Keratinocyte (primary cell): ENCODE results near the gene TELO2. TPM values are rescaled to one million over a fixed set of nuclear protein-coding genes. Genes with fewer than 3 reads are reported as not detected.

ENCODE experiments used
- DNase-seq: peaks from one replicate; pipeline ENCODE4 v3.0.0-alpha.2; 2011; ENCODE audit warnings: low read depth, missing footprints, low spot score
- FAIRE-seq: peaks from 2 replicates; lab custom pipeline; 2011; peaks lifted over from hg19 to GRCh38; lab: Jason Lieb, UNC
- H2AFZ ChIP-seq: 2 replicates; pipeline ENCODE4 v1.6.0; 2012; ENCODE audit warnings: low read length, control low read depth, inconsistent platforms; ENCODE audit not compliant: control insufficient read depth
- H3K27ac ChIP-seq: 2 replicates; pipeline ENCODE4 v1.5.1; 2011; ENCODE audit warnings: low read length; ENCODE audit not compliant: control insufficient read depth, insufficient read depth
- H3K27me3 ChIP-seq: 3 replicates; pipeline ENCODE4 v1.6.0; 2011; ENCODE audit warnings: low read length; ENCODE audit not compliant: control insufficient read depth, insufficient read depth; ENCODE audit errors: extremely low read depth
- H3K36me3 ChIP-seq, 2 experiments: 2 replicates in 1 of 2; 3 replicates in 1 of 2; pipeline ENCODE4 v1.5.1; 2011; ENCODE audit warnings: low read length in 2 of 2, mild to moderate bottlenecking in 1 of 2; ENCODE audit not compliant: control insufficient read depth in 2 of 2, insufficient read depth in 2 of 2; ENCODE audit errors: extremely low read depth in 1 of 2
- H3K4me1 ChIP-seq: 3 replicates; pipeline ENCODE4 v1.5.1; 2011; ENCODE audit warnings: low read length; ENCODE audit not compliant: control insufficient read depth, insufficient read depth; ENCODE audit errors: extremely low read depth
- H3K4me2 ChIP-seq: 3 replicates; pipeline ENCODE4 v1.6.0; 2011; ENCODE audit warnings: low read depth, low read length; ENCODE audit not compliant: control insufficient read depth, insufficient read depth; ENCODE audit errors: extremely low read depth
- H3K4me3 ChIP-seq, 3 experiments: fragments of 200-600 bp in 1 of 3; sonication (generic) in 1 of 3; 2 replicates in 2 of 3; 3 replicates in 1 of 3; pipeline ENCODE4 v1.5.1; 2011 to 2016; ENCODE audit warnings: low read length in 3 of 3, mild to moderate bottlenecking in 3 of 3, control low read depth in 2 of 3, inconsistent platforms in 1 of 3, low read depth in 1 of 3, mixed read lengths in 1 of 3, mixed run types in 1 of 3, moderate library complexity in 1 of 3; ENCODE audit not compliant: control insufficient read depth in 2 of 3, insufficient read depth in 2 of 3; ENCODE audit errors: extremely low read depth in 1 of 3
- H3K79me2 ChIP-seq: 2 replicates; pipeline ENCODE4 v1.6.0; 2012; ENCODE audit warnings: low read length; ENCODE audit not compliant: control insufficient read depth, insufficient read depth
- H3K9ac ChIP-seq: 3 replicates; pipeline ENCODE4 v1.6.0; 2011; ENCODE audit warnings: low read length; ENCODE audit not compliant: control insufficient read depth, insufficient read depth; ENCODE audit errors: extremely low read depth
- H3K9me1 ChIP-seq: 3 replicates; pipeline ENCODE4 v1.6.0; 2011; ENCODE audit warnings: low read length; ENCODE audit not compliant: control insufficient read depth, insufficient read depth; ENCODE audit errors: extremely low read depth
- H3K9me3 ChIP-seq: 2 replicates; pipeline ENCODE4 v1.5.1; 2012; ENCODE audit warnings: low read depth, low read length; ENCODE audit not compliant: control insufficient read depth
- H4K20me1 ChIP-seq: 3 replicates; pipeline ENCODE4 v1.6.0; 2011; ENCODE audit warnings: low read length; ENCODE audit not compliant: control insufficient read depth, insufficient read depth; ENCODE audit errors: extremely low read depth
- CTCF ChIP-seq, 3 experiments: IDR thresholded peaks in 1 of 3; conservative IDR thresholded peaks in 1 of 3; optimal IDR thresholded peaks in 1 of 3; 2 replicates in 2 of 3; 3 replicates in 1 of 3; pipeline versions ENCODE3 to v1.5.1; 2011; ENCODE audit warnings: low read length in 3 of 3, mild to moderate bottlenecking in 3 of 3, moderate library complexity in 2 of 3, control low read depth in 1 of 3, inconsistent platforms in 1 of 3; ENCODE audit not compliant: insufficient read depth in 2 of 3; ENCODE audit errors: extremely low read depth in 1 of 3
- EZH2 ChIP-seq: IDR thresholded peaks from one replicate; pipeline ENCODE4 v1.6.1; 2012; ENCODE audit warnings: inconsistent platforms, mild to moderate bottlenecking, low read length, moderate library complexity
- dilution Hi-C: fragments of 300-500 bp; cut with MboI; formaldehyde crosslinking; loops from one replicate; pipeline ENCODE4 v1.7.0; 2020; ENCODE audit warnings: low sequenced_read_pairs; ENCODE audit not compliant: extremely low pct_ligation_motif_present
- polyA plus RNA-seq, 5 experiments: library from polyadenylated mRNA; depleted of rRNA in 3 of 5; stranded (reverse) in 3 of 5; stranded (forward) in 1 of 5; unstranded in 1 of 5; fragments of >200 nt; gene quantifications; 1 replicate in 1 of 5; 2 replicates in 3 of 5; 3 replicates in 1 of 5; pipeline versions ENCODE4 v1.2.1 to v1.2.3, GENCODE V29; 2011 to 2012; ENCODE audit warnings: missing spikeins in 2 of 5, low read depth in 1 of 5, low replicate concordance in 1 of 5

TELO2 gene
- polyA plus RNA-seq, 1 donor (not counting 4 experiments of a cell fraction or from before 2014, with no cell fraction given) = 7.9 TPM

GRCh38 chr16:1542166-1542500 is 49.0 kb downstream of the TELO2 start:
- H4K20me1 ChIP-seq = no peaks in the 10 kb centered on the region
- H3K36me3 ChIP-seq = peaks cover 0 to 3% of the 10 kb centered on the region in 2 experiments
- DNase-seq (no peak), FAIRE-seq (no peak)
- H3K9ac ChIP-seq = no peak overlapping the region
- dilution Hi-C loops = no loop called here
- H3K9me3 ChIP-seq = no peaks in the 10 kb centered on the region
- TF ChIP-seq CTCF (optimal IDR thresholded peaks at IDR 0.05 in 1 of 3, IDR thresholded peaks at IDR 0.05 in 1 of 3, conservative IDR thresholded peaks at IDR 0.05 in 1 of 3; ENCODE audit: extremely low read depth in 1 of 3, insufficient read depth in 2 of 3, low read length in 3 of 3) (no peak), EZH2 (no peak)
- no peaks in the 10 kb centered on the region for H3K79me2 ChIP-seq
- no peaks in the 10 kb centered on the region for H3K9me1 ChIP-seq
- H3K4me2 ChIP-seq = no peak overlapping the region
- H3K27ac ChIP-seq = no peak overlapping the region
- H2AFZ ChIP-seq = no peak overlapping the region
- no peaks in the 10 kb centered on the region for H3K27me3 ChIP-seq
- H3K4me1 ChIP-seq = peaks cover 29% of the 10 kb centered on the region
- no peak overlapping the region for H3K4me3 ChIP-seq

DNA sequence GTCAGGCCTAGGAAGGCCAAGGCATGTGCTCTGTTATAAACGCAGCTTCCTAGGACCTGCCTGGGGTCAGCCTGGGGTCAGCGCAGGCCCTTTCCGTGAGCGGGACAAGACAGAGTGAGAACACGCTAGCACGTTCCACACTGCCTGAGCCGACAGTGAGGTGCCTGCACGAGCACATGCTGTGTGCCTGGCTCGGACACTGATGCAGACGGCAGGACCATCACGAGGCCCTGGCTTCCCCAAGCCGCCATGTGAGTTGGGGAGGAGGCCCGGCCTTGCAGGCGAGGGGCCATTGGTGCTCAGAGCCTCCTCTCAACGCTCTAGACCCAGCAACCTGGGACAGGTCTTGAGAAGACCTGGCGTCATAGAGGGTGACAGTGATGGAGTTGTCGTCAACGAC is 49.4 kb downstream of the TELO2 start:
- DNase-seq = no peak
- Histone ChIP-seq H3K4me3 (no peak overlapping the region), H3K9me1 (no peaks in the 10 kb centered on the region), H4K20me1 (no peaks in the 10 kb centered on the region), H3K27me3 (no peaks in the 10 kb centered on the region), H3K27ac (no peak overlapping the region), H3K79me2 (no peaks in the 10 kb centered on the region), H3K9ac (no peak overlapping the region), H3K4me2 (no peak overlapping the region), H2AFZ (no peak overlapping the region), H3K36me3 (peaks cover 0 to 3% of the 10 kb centered on the region in 2 experiments), H3K9me3 (no peaks in the 10 kb centered on the region), H3K4me1 (peaks cover 29% of the 10 kb centered on the region)
- TF ChIP-seq CTCF (optimal IDR thresholded peaks at IDR 0.05 in 1 of 3, IDR thresholded peaks at IDR 0.05 in 1 of 3, conservative IDR thresholded peaks at IDR 0.05 in 1 of 3; ENCODE audit: extremely low read depth in 1 of 3, insufficient read depth in 2 of 3, low read length in 3 of 3) = no peak
- no peak for TF ChIP-seq EZH2
- dilution Hi-C loops = no loop called here
- no peak for FAIRE-seq
